PFSK-1 (cell line): Measurements from ENCODE around the gene NUP58.

Experiments
- POLR2AphosphoS5 ChIP-seq: IDR thresholded peaks from 2 replicates; pipeline ENCODE4 v1.6.1; 2012; ENCODE audit warnings: low read depth, mild to moderate bottlenecking, control low read depth, low read length, moderate library complexity
- SIN3A ChIP-seq: IDR thresholded peaks from 2 replicates; pipeline ENCODE4 v1.6.1; 2012; ENCODE audit warnings: mild to moderate bottlenecking, low read length, moderate library complexity, borderline replicate concordance; ENCODE audit not compliant: insufficient read depth
- TAF1 ChIP-seq: IDR thresholded peaks from 2 replicates; pipeline ENCODE4 v1.6.1; 2012; ENCODE audit warnings: low read length, control low read depth, borderline replicate concordance; ENCODE audit not compliant: insufficient read depth
- TF ChIP-seq, protein P1 (sequence below), 2 experiments: IDR thresholded peaks; 2 replicates each; pipeline versions ENCODE4 v1.6.1 to v1.8.0; 2011 to 2012; ENCODE audit warnings: low read depth in 2 of 2, low read length in 2 of 2, control low read depth in 1 of 2, inconsistent platforms in 1 of 2, mild to moderate bottlenecking in 1 of 2, moderate library complexity in 1 of 2; ENCODE audit not compliant: insufficient read depth in 1 of 2

DNA sequence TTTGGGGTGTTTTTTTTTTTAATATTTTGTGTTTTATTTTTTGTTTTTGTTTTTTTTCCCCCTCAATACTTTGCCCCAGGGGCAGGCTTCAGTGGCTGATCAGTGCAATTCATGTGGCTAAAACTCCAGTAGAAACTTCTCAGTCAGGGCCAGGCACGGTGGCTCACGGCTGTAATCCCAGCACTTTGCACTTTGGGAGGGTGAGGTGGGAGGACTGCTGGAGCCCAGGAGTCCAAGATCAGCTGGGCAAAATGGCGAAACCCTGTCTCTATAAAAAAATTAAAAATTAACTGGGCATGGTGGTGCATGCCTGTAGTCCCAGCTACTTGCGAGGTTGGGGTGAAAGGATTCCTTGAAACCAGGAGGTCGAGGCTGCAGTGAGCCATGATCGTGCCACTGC is 53.0 kb downstream of the NUP58 start:
- TF ChIP-seq POLR2AphosphoS5 (no peak), TAF1 (no peak), SIN3A (no peak)
- TF ChIP-seq, protein P1, sequence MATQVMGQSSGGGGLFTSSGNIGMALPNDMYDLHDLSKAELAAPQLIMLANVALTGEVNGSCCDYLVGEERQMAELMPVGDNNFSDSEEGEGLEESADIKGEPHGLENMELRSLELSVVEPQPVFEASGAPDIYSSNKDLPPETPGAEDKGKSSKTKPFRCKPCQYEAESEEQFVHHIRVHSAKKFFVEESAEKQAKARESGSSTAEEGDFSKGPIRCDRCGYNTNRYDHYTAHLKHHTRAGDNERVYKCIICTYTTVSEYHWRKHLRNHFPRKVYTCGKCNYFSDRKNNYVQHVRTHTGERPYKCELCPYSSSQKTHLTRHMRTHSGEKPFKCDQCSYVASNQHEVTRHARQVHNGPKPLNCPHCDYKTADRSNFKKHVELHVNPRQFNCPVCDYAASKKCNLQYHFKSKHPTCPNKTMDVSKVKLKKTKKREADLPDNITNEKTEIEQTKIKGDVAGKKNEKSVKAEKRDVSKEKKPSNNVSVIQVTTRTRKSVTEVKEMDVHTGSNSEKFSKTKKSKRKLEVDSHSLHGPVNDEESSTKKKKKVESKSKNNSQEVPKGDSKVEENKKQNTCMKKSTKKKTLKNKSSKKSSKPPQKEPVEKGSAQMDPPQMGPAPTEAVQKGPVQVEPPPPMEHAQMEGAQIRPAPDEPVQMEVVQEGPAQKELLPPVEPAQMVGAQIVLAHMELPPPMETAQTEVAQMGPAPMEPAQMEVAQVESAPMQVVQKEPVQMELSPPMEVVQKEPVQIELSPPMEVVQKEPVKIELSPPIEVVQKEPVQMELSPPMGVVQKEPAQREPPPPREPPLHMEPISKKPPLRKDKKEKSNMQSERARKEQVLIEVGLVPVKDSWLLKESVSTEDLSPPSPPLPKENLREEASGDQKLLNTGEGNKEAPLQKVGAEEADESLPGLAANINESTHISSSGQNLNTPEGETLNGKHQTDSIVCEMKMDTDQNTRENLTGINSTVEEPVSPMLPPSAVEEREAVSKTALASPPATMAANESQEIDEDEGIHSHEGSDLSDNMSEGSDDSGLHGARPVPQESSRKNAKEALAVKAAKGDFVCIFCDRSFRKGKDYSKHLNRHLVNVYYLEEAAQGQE (IDR thresholded peaks at IDR 0.05; ENCODE audit: insufficient read depth in 1 of 2, low read depth in 2 of 2, low read length in 2 of 2) = no peak
